SK-N-SH treated with all-trans-retinoic acid at 6 μM for 48 hours (cell line): Measurements from ENCODE around the gene MSRB3.

Experiments used
- BACH2 ChIP-seq: fragments of 250-450 bp; sonication (Bioruptor Pico); IDR thresholded peaks from 2 replicates; pipeline ENCODE4 v1.9.0; 2021; ENCODE audit warnings: mild to moderate bottlenecking, borderline replicate concordance
- ISL1 ChIP-seq: fragments of 250-450 bp; sonication (Bioruptor Pico); IDR thresholded peaks from 2 replicates; pipeline ENCODE4 v2.1.2; 2022; ENCODE audit warnings: mild to moderate bottlenecking, moderate library complexity
- OSR1 ChIP-seq: fragments of 250-450 bp; sonication (Bioruptor Pico); IDR thresholded peaks from 2 replicates; pipeline ENCODE4 v1.8.0; 2022; ENCODE audit warnings: moderate library complexity, mild to moderate bottlenecking, inconsistent platforms
- ZFP30 ChIP-seq: fragments of 450-650 bp; formaldehyde crosslinking; IDR thresholded peaks from 2 replicates; pipeline ENCODE4 v1.5.0; 2022; ENCODE audit warnings: mild to moderate bottlenecking, moderate library complexity
- ZNF565 ChIP-seq: fragments of 450-650 bp; formaldehyde crosslinking; conservative IDR thresholded peaks from 2 replicates; pipeline ENCODE4 v1.5.0; 2020; ENCODE audit warnings: low read depth, mild to moderate bottlenecking, moderate library complexity
- TF ChIP-seq, protein P1 (sequence below): fragments of 250-450 bp; sonication (Bioruptor Pico); IDR thresholded peaks from 2 replicates; pipeline ENCODE4 v1.8.0; 2020; ENCODE audit warnings: mild to moderate bottlenecking, moderate library complexity, borderline replicate concordance
- TF ChIP-seq, protein P2 (sequence below): fragments of 250-450 bp; sonication (Bioruptor Pico); IDR thresholded peaks from 2 replicates; pipeline ENCODE4 v1.5.1; 2020; ENCODE audit warnings: low read depth, mild to moderate bottlenecking, moderate library complexity
- TF ChIP-seq, protein P3 (sequence below): fragments of 250-450 bp; sonication (Bioruptor Pico); IDR thresholded peaks from 2 replicates; pipeline ENCODE4 v1.5.1; 2021; ENCODE audit warnings: mild to moderate bottlenecking, moderate library complexity

DNA sequence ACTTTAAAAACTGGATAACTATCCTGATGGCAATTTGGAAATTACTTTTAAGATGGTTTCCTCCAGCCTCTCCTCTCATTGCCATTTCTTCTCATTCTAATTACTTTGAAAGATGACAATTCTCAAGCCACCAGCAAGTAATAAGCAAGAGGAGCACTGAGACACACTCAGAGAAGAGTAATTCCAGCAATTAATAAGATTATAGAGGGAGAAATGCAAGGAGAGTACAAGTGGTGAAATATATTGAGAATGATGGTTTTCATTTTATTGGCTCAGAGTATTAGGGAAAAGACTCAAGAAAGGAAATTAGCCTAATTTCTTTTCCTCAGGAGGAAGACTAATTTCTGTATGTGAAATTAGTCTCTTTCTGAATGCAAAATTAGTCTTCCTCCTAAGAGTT lies 20.5 kb upstream of the MSRB3 start:
- TF ChIP-seq BACH2 (no peak), ZFP30 (CRISPR knock-in tag) (no peak), ZNF565 (no peak), OSR1 (CRISPR knock-in tag) (no peak), ISL1 (CRISPR knock-in tag) (no peak)
- TF ChIP-seq, protein P1, sequence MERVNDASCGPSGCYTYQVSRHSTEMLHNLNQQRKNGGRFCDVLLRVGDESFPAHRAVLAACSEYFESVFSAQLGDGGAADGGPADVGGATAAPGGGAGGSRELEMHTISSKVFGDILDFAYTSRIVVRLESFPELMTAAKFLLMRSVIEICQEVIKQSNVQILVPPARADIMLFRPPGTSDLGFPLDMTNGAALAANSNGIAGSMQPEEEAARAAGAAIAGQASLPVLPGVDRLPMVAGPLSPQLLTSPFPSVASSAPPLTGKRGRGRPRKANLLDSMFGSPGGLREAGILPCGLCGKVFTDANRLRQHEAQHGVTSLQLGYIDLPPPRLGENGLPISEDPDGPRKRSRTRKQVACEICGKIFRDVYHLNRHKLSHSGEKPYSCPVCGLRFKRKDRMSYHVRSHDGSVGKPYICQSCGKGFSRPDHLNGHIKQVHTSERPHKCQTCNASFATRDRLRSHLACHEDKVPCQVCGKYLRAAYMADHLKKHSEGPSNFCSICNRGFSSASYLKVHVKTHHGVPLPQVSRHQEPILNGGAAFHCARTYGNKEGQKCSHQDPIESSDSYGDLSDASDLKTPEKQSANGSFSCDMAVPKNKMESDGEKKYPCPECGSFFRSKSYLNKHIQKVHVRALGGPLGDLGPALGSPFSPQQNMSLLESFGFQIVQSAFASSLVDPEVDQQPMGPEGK (CRISPR knock-in tag), result no peak
- TF ChIP-seq, protein P2, sequence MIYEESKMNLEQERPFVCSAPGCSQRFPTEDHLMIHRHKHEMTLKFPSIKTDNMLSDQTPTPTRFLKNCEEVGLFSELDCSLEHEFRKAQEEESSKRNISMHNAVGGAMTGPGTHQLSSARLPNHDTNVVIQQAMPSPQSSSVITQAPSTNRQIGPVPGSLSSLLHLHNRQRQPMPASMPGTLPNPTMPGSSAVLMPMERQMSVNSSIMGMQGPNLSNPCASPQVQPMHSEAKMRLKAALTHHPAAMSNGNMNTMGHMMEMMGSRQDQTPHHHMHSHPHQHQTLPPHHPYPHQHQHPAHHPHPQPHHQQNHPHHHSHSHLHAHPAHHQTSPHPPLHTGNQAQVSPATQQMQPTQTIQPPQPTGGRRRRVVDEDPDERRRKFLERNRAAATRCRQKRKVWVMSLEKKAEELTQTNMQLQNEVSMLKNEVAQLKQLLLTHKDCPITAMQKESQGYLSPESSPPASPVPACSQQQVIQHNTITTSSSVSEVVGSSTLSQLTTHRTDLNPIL, result no peak
- TF ChIP-seq, protein P3, sequence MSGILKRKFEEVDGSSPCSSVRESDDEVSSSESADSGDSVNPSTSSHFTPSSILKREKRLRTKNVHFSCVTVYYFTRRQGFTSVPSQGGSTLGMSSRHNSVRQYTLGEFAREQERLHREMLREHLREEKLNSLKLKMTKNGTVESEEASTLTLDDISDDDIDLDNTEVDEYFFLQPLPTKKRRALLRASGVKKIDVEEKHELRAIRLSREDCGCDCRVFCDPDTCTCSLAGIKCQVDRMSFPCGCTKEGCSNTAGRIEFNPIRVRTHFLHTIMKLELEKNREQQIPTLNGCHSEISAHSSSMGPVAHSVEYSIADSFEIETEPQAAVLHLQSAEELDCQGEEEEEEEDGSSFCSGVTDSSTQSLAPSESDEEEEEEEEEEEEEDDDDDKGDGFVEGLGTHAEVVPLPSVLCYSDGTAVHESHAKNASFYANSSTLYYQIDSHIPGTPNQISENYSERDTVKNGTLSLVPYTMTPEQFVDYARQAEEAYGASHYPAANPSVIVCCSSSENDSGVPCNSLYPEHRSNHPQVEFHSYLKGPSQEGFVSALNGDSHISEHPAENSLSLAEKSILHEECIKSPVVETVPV (CRISPR knock-in tag), result no peak
